Measurements from ENCODE around the gene PIK3R2. TPM values are rescaled to one million over a fixed set of nuclear protein-coding genes. Genes with fewer than 3 reads are reported as not detected.
A peak's percentile ranks its signal among the peaks of the same experiment; 100 is the strongest.

PIK3R2 gene
- total and polyA plus RNA-seq, 2 of the 4 experiments (the other 2 are of a cell fraction) = 12.2 to 25.1 TPM

DNA sequence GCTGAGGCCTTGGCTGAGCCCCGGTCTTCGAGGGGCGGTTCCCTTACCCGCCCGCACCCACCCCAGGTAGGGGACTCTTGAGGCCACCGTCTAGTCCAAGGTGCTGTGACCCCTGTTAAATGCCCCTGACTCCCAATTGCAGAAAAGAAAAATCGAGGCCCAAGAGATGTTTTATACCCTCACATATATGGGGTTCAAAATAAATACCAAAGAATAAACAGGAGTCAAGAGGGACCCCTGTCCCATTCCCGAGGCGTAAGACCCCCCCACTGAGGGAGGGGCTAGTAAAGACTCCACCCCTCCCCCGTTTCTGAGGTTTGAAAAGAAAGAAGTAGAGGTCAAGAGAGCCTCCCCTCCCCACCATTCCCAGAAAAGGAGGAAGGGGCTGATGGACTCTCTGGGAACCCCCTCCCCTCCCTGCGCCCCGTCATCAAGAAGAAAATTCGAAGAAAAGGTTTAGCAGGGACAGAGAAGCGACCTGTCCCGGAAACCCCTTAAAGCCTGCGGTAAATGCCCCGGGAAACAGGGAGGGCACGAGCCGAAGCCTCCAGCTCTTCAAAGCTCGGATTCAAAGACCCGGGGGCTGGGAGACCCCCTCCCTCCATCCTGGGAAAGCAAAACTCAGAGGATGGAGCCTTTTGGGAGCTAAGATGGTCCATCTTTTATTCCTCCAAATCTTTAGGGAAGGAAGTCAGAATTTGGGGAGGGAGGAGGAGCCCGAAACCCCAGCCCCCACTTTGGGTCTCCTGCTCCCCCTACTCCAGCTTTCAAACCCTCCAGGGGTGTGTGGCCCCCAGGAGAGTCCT is 51.6 kb downstream of the PIK3R2 start:
- Histone ChIP-seq H2AFZ (replicated peaks; ENCODE audit: low read length, poor library complexity) (peak overlapping the region; percentile 89), H3K27me3 (ENCODE audit: control insufficient read depth, insufficient read depth, low read length) (no peaks in the 10 kb centered on the region), H3K18ac (ENCODE audit: low read depth, low read length) (peak overlapping the region; percentile 66), H3K4me1 (ENCODE audit: control insufficient read depth, insufficient read depth, low read length) (peaks cover 16% of the 10 kb centered on the region), H3K23ac (ENCODE audit: low read depth, low read length) (peak overlapping the region; percentile 92), H4K20me1 (ENCODE audit: insufficient read depth, low read length) (peaks cover 11% of the 10 kb centered on the region; the same call in 1 of the 2 replicates), H3K27ac (ENCODE audit: insufficient read depth, low read length) (peak overlapping the region; percentile 93), H3K4me3 (ENCODE audit: insufficient read depth, low read depth, low read length) (peak overlapping the region; percentile 55), H2BK120ac (ENCODE audit: low read depth, low read length) (peak overlapping the region; percentile 90), H2BK15ac (ENCODE audit: low read depth, low read length) (peak overlapping the region; percentile 49; the same call in 1 of the 3 replicates), H2AK5ac (ENCODE audit: low read depth, low read length) (peak overlapping the region; percentile 41), H3K9me1 (ENCODE audit: insufficient read depth, low read length) (peaks cover 14% of the 10 kb centered on the region; the same call in 1 of the 2 replicates), H3K9ac (ENCODE audit: low read depth, low read length) (peak overlapping the region; percentile 70), H3K4me2 (ENCODE audit: low read depth, low read length) (peak overlapping the region; percentile 67), H2BK5ac (ENCODE audit: low read depth, low read length, poor library complexity, severe bottlenecking) (peak overlapping the region; percentile 99), H3K36me3 (ENCODE audit: control insufficient read depth, insufficient read depth, low read length) (peaks cover 8% of the 10 kb centered on the region), H2AK9ac (replicated peaks; ENCODE audit: low read depth, low read length, poor library complexity) (peak overlapping the region; percentile 99), H4K5ac (ENCODE audit: low read depth, low read length) (peak overlapping the region; percentile 69), H2BK20ac (ENCODE audit: low read depth, low read length) (peak overlapping the region; percentile 71), H3K14ac (replicated peaks; ENCODE audit: low read depth, low read length) (peak overlapping the region; percentile 95), H4K91ac (ENCODE audit: insufficient read depth, low read depth, low read length) (peak overlapping the region; percentile 93), H3K9me3 (ENCODE audit: control insufficient read depth, insufficient read depth, low read length) (no peaks in the 10 kb centered on the region), H3K56ac (ENCODE audit: extremely low read depth, insufficient read depth, low read length) (peak overlapping the region; percentile 99), H4K8ac (ENCODE audit: low read depth in 2 of 2, low read length in 2 of 2) (peak overlapping the region; percentile 44 to 94), H3K79me1 (ENCODE audit: low read depth in 1 of 2, low read length in 2 of 2) (peaks cover 4 to 50% of the 10 kb centered on the region in 2 experiments), H3K4ac (ENCODE audit: low read depth, low read length) (peak overlapping the region; percentile 97)
- ChIA-PET POLR2A (ENCODE audit: unreplicated experiment) (interaction anchor here (0.6 kb wide), 1 partner anchor 345 kb away, joined by 3 read pairs; the partner anchor contains the start of gene RPL18A), CTCF (interaction anchor here (0.9 kb wide), 1 partner anchor 75 kb away, joined by 7 read pairs; no protein-coding TSS in a partner anchor)
- in situ Hi-C loops (cut with MboI; ENCODE audit: low sequenced_read_pairs) (no loop called here), intact Hi-C loops (cut with micrococcal nuclease) (loop anchor here (1.0 to 10.0 kb wide), 3 partner anchors 11 to 210 kb away; partner anchors contain the start of genes LSM4, MPV17L2 and SSBP4), dilution Hi-C loops (cut with HindIII; ENCODE audit: low sequenced_read_pairs, unreplicated experiment) (no loop called here)
- ATAC-seq (ENCODE audit: low read depth) = peak; percentile 22
- no CpG with 5 or more reads among the region's 22 CpGs for WGBS, 2 experiments (ENCODE audit: extremely low coverage in 2 of 2, insufficient read length in 1 of 2)
- DNase-seq = no peak
- no TSS peak for BruUV-seq (replicated peaks)
- no peak for TF ChIP-seq NFE2L2 (IDR thresholded peaks at IDR 0.05; ENCODE audit: low read depth, low read length)
- TF ChIP-seq RAD21 (IDR thresholded peaks at IDR 0.05; ENCODE audit: low read length) = no peak
- TF ChIP-seq BHLHE40 (IDR thresholded peaks at IDR 0.05; ENCODE audit: low read depth, low read length) = no peak; the same call in 1 of the 2 replicates
- TF ChIP-seq CHD1 (IDR thresholded peaks at IDR 0.05; ENCODE audit: low read depth, low read length) = 0 out of 2 replicates have a peak, but pooled peaks have one; percentile 71
- TF ChIP-seq FOS (IDR thresholded peaks at IDR 0.05; ENCODE audit: low read depth, low read length) = no peak
- TF ChIP-seq SMC3 (IDR thresholded peaks at IDR 0.05; ENCODE audit: low read depth, low read length) = no peak
- TF ChIP-seq POLR2A (IDR thresholded peaks at IDR 0.05; ENCODE audit: low read depth, low read length) = peak; percentile 35; the same call in 1 of the 2 replicates
- no peak for TF ChIP-seq RFX5 (IDR thresholded peaks at IDR 0.05; ENCODE audit: low read depth, low read length)
- TF ChIP-seq CTCF (conservative IDR thresholded peaks at IDR 0.05; ENCODE audit: low read depth, low read length) = no peak
- TF ChIP-seq MAFK (IDR thresholded peaks at IDR 0.05; ENCODE audit: low read depth, low read length) = no peak
- peak; percentile 43; the same call in 1 of the 2 replicates for TF ChIP-seq MAZ (IDR thresholded peaks at IDR 0.05; ENCODE audit: borderline replicate concordance, low read depth, low read length)
- TF ChIP-seq USF2 (IDR thresholded peaks at IDR 0.05; ENCODE audit: low read depth, low read length) = no peak
- TF ChIP-seq CEBPB (IDR thresholded peaks at IDR 0.05; ENCODE audit: low read depth, low read length) = no peak
